ENCODE data around the gene CEP112.

The CEP112 gene

DNA sequence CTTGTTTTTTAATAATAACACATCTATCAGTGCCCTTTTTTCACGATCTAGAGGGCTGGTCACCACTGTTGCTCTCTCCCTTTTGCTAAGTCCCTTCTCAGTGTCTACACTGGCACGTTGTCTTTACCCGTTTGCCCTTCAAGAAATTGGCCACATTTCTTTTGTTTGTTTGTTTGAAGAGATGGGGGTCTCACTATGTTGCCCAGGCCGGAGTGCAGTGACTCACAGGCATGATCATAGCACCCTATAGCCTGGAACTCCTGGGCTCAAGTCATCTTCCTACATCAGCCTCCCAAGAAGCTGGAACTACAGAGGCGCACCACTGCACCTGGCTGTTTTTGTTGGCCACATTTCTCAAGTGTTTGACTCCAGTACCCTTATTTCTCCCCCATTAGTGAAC lies 492.5 kb downstream of the CEP112 start:
- H3K9me2 ChIP-seq (replicated peaks; ENCODE audit: insufficient read depth, low read length): no peaks in the 10 kb centered on the region
- no peak overlapping the region for H3K4me2 ChIP-seq (ENCODE audit: low read depth, low read length, poor library complexity, severe bottlenecking)
- no peaks in the 10 kb centered on the region for H3F3A ChIP-seq (ENCODE audit: insufficient read depth)
- no peak for TF ChIP-seq EZH2phosphoT487 (conservative IDR thresholded peaks at IDR 0.05; ENCODE audit: low read length)
- TF ChIP-seq, protein P1, sequence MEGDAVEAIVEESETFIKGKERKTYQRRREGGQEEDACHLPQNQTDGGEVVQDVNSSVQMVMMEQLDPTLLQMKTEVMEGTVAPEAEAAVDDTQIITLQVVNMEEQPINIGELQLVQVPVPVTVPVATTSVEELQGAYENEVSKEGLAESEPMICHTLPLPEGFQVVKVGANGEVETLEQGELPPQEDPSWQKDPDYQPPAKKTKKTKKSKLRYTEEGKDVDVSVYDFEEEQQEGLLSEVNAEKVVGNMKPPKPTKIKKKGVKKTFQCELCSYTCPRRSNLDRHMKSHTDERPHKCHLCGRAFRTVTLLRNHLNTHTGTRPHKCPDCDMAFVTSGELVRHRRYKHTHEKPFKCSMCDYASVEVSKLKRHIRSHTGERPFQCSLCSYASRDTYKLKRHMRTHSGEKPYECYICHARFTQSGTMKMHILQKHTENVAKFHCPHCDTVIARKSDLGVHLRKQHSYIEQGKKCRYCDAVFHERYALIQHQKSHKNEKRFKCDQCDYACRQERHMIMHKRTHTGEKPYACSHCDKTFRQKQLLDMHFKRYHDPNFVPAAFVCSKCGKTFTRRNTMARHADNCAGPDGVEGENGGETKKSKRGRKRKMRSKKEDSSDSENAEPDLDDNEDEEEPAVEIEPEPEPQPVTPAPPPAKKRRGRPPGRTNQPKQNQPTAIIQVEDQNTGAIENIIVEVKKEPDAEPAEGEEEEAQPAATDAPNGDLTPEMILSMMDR (IDR thresholded peaks at IDR 0.05; ENCODE audit: insufficient read depth, low read length, poor library complexity, severe bottlenecking): no peak
- no peak overlapping the region for H3K9ac ChIP-seq (ENCODE audit: low read length)
- H4K20me1 ChIP-seq (ENCODE audit: low read depth, low read length): no peaks in the 10 kb centered on the region
- no peak overlapping the region for H3K4me3 ChIP-seq (ENCODE audit: insufficient read depth, low read length, poor library complexity, severe bottlenecking)
- no peaks in the 10 kb centered on the region for H3K9me3 ChIP-seq (ENCODE audit: insufficient read depth, low read length)
- H3K36me3 ChIP-seq (ENCODE audit: low read length): no peaks in the 10 kb centered on the region
- no peaks in the 10 kb centered on the region for H3K27me3 ChIP-seq (ENCODE audit: low read length)
- no peak overlapping the region for H3K27ac ChIP-seq (ENCODE audit: low read depth, low read length)
- H3K79me2 ChIP-seq (ENCODE audit: insufficient read depth, low read length): no peaks in the 10 kb centered on the region
- no peak overlapping the region for H2AFZ ChIP-seq (ENCODE audit: low read depth, low read length, severe bottlenecking)

DNA sequence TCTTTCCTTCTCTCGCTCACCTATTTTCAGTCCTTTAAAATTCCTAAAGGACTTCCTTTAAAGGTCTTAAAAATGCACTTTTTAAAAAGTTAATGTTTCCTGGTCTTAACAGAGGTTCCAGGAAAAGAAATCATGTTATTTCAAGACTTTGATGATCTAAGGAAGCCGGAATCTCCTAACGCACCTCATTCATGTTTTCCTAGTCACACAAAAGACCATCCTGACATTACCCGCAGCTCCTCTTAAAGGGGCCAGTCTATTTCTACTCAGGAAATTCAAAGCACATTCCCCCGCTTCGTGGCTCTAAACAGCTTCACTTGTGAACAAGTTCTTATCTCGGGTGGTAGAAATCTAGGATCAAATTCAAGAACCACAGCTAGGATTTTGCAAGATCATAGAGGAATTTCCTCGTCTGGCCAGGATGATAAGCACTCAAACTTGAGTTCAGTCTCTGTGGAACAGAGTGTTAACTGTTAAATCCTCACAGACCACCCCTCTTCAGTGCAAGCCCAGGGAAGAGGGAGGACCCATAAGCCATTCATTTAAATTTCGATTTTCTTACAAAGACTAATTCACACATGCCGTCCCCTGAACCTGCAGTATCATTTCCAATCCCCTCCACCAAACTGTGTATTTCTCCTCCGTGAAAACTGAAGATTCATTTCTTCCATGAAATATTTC lies 493.4 kb downstream of the CEP112 start:
- TF ChIP-seq, protein P1 (IDR thresholded peaks at IDR 0.05; ENCODE audit: insufficient read depth, low read length, poor library complexity, severe bottlenecking): no peak
- no peak for TF ChIP-seq EZH2phosphoT487 (conservative IDR thresholded peaks at IDR 0.05; ENCODE audit: low read length)
- Histone ChIP-seq H3K27ac (ENCODE audit: low read depth, low read length) (no peak overlapping the region), H3F3A (ENCODE audit: insufficient read depth) (no peaks in the 10 kb centered on the region), H3K4me3 (ENCODE audit: insufficient read depth, low read length, poor library complexity, severe bottlenecking) (no peak overlapping the region), H3K9ac (ENCODE audit: low read length) (no peak overlapping the region), H2AFZ (ENCODE audit: low read depth, low read length, severe bottlenecking) (no peak overlapping the region), H3K9me3 (ENCODE audit: insufficient read depth, low read length) (no peaks in the 10 kb centered on the region), H3K27me3 (ENCODE audit: low read length) (no peaks in the 10 kb centered on the region), H3K9me2 (replicated peaks; ENCODE audit: insufficient read depth, low read length) (no peaks in the 10 kb centered on the region), H4K20me1 (ENCODE audit: low read depth, low read length) (no peaks in the 10 kb centered on the region), H3K79me2 (ENCODE audit: insufficient read depth, low read length) (no peaks in the 10 kb centered on the region), H3K36me3 (ENCODE audit: low read length) (no peaks in the 10 kb centered on the region), H3K4me2 (ENCODE audit: low read depth, low read length, poor library complexity, severe bottlenecking) (no peak overlapping the region)

DNA sequence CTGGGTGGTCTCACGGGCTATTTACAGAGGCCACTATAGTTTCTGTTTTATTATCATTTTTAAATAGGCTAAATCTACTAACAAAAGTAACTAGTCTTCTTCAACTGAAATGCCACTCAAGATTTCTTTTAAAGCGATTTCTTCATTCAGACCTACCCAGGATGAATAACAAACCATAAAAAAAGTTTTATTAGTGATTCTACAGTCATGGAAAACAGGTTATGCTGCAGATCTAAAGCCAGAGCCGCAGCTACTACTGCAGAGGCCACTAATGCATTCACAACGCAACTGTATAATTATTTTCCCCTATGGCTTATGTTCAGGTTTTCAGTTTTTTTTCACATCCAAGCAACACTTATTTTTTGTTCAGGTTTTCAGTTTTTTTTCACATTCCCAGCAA lies 494.3 kb downstream of the CEP112 start:
- no peaks in the 10 kb centered on the region for H3F3A ChIP-seq (ENCODE audit: insufficient read depth)
- no peak overlapping the region for H3K9ac ChIP-seq (ENCODE audit: low read length)
- no peaks in the 10 kb centered on the region for H3K9me2 ChIP-seq (replicated peaks; ENCODE audit: insufficient read depth, low read length)
- TF ChIP-seq, protein P1 (IDR thresholded peaks at IDR 0.05; ENCODE audit: insufficient read depth, low read length, poor library complexity, severe bottlenecking): no peak
- TF ChIP-seq EZH2phosphoT487 (conservative IDR thresholded peaks at IDR 0.05; ENCODE audit: low read length): no peak
- H3K27ac ChIP-seq (ENCODE audit: low read depth, low read length): no peak overlapping the region
- H3K27me3 ChIP-seq (ENCODE audit: low read length): no peaks in the 10 kb centered on the region
- no peaks in the 10 kb centered on the region for H3K36me3 ChIP-seq (ENCODE audit: low read length)
- H3K4me3 ChIP-seq (ENCODE audit: insufficient read depth, low read length, poor library complexity, severe bottlenecking): no peak overlapping the region
- no peak overlapping the region for H3K4me2 ChIP-seq (ENCODE audit: low read depth, low read length, poor library complexity, severe bottlenecking)
- H3K79me2 ChIP-seq (ENCODE audit: insufficient read depth, low read length): no peaks in the 10 kb centered on the region
- no peaks in the 10 kb centered on the region for H4K20me1 ChIP-seq (ENCODE audit: low read depth, low read length)
- no peak overlapping the region for H2AFZ ChIP-seq (ENCODE audit: low read depth, low read length, severe bottlenecking)
- no peaks in the 10 kb centered on the region for H3K9me3 ChIP-seq (ENCODE audit: insufficient read depth, low read length)

All from SU-DHL-6 (cell line).